HL-60 (cell line): ENCODE data around the gene MYO10.

Experiments used
- POLR2AphosphoS5 ChIP-seq: IDR thresholded peaks from 2 replicates; pipeline ENCODE4 v1.6.1; 2012; ENCODE audit warnings: low read depth
- TF ChIP-seq, protein P1 (sequence below): IDR thresholded peaks from one replicate; pipeline ENCODE4 v1.5.1; 2011; ENCODE audit warnings: low read length, control low read depth, inconsistent platforms; ENCODE audit not compliant: insufficient read depth

DNA sequence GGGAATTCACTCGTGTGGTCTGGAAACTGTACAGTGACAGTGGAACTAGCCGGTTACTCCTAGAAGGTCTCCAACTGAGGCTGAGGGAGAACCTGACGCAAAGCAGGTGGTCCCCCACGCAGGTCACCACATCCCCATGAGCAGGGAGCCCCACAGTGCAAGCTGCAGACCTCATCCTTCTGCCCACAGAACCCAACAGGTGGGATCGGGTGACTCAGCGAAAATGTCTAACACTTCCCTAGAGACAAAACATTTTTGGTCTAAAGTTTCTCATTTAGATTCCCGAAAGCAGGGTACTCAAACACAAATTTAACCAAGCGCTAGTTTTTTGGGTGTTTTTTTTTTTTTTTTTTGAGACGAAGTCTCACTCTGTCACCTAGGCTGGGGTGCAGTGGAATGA lies 256.9 kb downstream of the MYO10 start:
- TF ChIP-seq, protein P1, sequence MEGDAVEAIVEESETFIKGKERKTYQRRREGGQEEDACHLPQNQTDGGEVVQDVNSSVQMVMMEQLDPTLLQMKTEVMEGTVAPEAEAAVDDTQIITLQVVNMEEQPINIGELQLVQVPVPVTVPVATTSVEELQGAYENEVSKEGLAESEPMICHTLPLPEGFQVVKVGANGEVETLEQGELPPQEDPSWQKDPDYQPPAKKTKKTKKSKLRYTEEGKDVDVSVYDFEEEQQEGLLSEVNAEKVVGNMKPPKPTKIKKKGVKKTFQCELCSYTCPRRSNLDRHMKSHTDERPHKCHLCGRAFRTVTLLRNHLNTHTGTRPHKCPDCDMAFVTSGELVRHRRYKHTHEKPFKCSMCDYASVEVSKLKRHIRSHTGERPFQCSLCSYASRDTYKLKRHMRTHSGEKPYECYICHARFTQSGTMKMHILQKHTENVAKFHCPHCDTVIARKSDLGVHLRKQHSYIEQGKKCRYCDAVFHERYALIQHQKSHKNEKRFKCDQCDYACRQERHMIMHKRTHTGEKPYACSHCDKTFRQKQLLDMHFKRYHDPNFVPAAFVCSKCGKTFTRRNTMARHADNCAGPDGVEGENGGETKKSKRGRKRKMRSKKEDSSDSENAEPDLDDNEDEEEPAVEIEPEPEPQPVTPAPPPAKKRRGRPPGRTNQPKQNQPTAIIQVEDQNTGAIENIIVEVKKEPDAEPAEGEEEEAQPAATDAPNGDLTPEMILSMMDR, result no peak
- no peak for TF ChIP-seq POLR2AphosphoS5
